GM18951 (cell line): ENCODE results near the gene BPIFB2.

Source experiments
- POLR2A ChIP-seq: IDR thresholded peaks from 4 replicates; pipeline ENCODE4 v1.6.1; 2011; ENCODE audit warnings: mild to moderate bottlenecking; ENCODE audit not compliant: insufficient read length, insufficient read depth; ENCODE audit errors: extremely low read depth
- in situ Hi-C: fragments of 300-500 bp; cut with MboI; formaldehyde crosslinking; loops from one replicate; pipeline ENCODE4 v1.12.0; 2022; ENCODE audit warnings: low sequenced_read_pairs, mixed read lengths, inconsistent platforms; ENCODE audit not compliant: unreplicated experiment

Gene BPIFB2

DNA sequence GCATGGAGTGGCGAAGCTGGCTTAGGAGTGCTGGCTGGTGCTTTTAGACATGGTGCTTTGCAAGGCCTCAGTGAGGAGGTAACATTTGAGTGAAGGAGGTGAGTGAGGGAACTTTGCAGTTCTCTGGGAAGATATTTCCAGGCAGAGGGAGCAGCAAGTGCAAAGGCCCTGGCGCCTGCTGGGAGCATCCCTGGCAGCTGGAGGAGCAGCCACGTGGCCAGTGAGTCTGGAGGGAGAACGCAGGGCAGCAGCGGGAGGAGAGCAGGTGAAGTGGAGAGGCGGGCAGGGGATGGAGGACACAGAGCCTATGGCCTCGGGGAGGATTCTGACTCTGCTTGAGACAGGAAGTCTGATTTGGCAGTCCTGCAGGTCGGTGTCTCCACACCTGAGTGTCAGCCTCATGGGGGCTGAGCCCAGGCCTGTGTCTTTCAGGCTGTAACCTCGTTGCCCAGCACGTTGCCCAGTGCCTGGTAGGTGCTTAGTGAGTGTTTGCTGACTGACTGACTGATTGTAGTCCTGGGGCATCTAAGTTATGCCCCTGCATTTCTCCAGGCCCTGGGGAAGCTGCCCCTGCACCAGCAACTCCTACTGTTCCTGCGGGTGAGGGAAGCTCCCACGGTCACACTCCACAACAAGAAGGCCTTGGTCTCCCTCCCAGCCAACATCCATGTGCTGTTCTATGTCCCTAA lies 60.9 kb downstream of the BPIFB2 start:
- TF ChIP-seq POLR2A, result no peak
- in situ Hi-C loops, result no loop called here

DNA sequence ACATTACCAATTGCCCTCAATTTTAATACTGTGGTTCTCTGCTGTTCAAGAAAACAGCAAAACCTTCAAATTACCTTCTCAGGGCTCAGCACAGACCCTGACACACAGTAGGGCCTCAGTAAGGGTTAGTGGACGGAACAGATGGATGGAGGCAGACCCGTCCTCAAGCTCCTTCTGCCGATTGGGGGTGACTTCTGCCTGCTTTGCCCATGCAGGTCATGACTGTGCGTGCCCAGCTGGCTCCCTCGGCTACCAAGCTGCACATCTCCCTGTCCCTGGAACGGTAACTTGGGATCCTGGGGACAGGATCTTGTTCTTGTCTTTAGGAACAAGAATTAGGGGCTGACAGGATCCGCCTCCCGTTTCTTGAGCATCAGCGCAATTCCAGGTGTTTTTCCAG lies 62.2 kb downstream of the BPIFB2 start:
- in situ Hi-C loops, result no loop called here
- TF ChIP-seq POLR2A, result no peak

DNA sequence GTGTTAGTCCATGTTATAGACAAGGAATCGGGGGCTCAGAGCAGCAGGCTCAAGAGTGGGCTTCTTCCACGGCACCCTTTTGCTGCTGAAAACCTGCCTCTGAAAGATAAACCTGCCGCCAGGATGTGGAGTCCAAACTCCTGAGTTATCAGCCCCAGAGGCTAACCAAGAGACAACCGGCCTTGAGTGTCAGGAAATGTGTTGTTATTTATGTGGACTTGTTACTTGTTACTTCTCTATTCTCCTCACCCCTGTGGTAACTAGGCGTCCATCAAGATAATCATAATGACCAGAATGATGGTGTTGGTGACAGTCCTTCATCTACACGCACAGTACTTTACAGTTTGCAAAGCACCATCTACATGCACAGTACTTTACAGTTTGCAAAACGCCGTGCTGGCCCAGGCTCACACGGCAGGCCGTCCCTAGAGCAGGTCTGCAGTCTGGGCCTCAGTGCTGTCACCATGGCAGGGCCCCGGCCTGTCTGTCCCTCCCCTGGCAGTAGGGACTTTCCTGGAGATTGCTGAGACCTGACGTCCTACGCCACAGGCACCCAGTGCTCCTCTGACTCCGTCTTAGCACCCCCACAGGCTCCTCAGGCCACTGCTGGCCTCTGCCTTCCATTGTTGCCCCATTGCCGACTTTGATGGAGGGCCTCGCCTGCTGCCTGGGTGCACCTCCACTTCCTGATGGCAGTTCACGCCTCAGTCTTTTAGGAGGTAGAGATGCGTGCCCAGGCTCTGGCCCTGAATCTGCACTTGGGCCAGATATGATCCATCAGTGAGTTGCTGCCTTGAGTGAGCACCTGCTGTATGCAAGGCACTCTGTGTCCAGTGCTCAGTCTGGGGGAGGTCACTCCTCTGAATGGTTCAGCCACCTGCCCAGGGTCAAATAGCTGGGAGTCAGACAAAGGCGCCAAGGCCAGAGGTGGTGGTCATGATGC lies 62.9 kb downstream of the BPIFB2 start:
- in situ Hi-C loops, result no loop called here
- no peak for TF ChIP-seq POLR2A

DNA sequence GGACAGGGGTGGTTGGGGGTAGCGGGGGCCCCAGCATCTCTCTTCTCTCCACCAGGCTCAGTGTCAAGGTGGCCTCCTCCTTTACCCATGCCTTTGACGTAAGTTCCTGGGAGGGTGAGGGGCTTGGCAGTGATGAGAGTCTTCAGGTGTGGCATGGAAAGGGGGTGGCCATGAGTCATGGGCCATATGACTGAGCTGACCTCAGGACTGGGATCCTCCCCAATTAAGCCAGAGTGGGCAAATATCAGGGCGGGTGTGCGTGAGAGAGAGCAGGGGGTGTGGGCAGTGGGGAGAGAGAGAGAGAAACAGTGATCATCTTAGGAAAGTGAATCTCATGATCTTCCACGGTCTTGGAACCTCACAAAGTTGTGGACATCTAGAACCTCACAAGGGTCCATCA lies 63.7 kb downstream of the BPIFB2 start:
- no peak for TF ChIP-seq POLR2A
- in situ Hi-C loops, result no loop called here

DNA sequence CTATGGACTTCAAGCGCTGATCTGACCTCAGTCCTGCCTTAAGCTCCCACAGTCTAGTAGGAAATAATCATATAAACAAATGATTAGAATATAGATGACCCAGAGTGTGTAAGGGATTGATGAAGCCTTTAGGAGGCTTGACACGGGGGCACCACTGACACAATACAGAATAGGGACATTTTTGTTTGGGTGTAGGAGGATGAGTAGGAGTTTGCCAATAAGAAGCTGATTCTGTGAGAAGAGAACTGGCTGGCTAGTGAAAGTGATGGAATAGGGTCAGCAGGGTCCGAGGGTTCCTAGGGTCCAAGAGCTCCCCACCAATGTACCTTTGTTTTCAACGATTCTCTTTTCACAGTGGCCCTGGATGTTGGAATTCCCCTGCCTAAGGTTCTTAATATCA lies 64.9 kb downstream of the BPIFB2 start:
- no peak for TF ChIP-seq POLR2A
- in situ Hi-C loops, result no loop called here

DNA sequence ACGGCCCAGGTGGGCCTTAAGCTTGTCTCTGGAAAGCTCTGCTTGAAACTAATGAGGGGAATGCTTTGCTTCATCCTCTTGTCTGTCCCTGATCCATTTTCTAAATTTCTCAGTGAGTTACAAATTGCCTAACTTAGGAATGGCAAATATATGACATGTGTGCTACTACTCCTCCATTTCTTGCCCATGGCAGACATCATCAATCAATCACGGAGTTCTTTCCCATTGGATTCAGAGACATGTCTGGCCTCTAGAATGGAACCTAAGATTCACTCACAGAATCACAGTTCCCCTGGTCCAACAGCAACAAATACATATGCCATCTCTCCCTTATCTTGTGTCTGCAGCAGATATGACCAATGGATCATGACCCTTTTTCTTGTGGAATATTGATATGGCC lies 65.3 kb downstream of the BPIFB2 start:
- in situ Hi-C loops, result no loop called here
- no peak for TF ChIP-seq POLR2A
